SK-N-MC (cell line): ENCODE results near the gene LPCAT3.
"Not testable (repeated sequence)": the region's sequence is repeated elsewhere in the genome, so short reads cannot be mapped to it uniquely, and the experiment has no call there.

Source experiments
- DNase-seq: peaks from one replicate; pipeline ENCODE4 v3.0.0-alpha.2; 2011; ENCODE audit warnings: low read depth, low spot score
- H3K27ac ChIP-seq: fragments of 200-600 bp; sonication (generic); 2 replicates; pipeline ENCODE4 v1.5.1; 2016; ENCODE audit warnings: mixed run types
- H3K36me3 ChIP-seq: fragments of 200-600 bp; sonication (generic); 2 replicates; pipeline ENCODE4 v1.6.1; 2017; ENCODE audit warnings: antibody characterized with exemption, low read length, mixed read lengths; ENCODE audit not compliant: insufficient read depth
- H3K4me3 ChIP-seq: fragments of 200-600 bp; sonication (generic); 2 replicates; pipeline ENCODE4 v1.5.1; 2016
- H3K9ac ChIP-seq: fragments of 200-600 bp; sonication (generic); 2 replicates; pipeline ENCODE4 v1.8.0; 2017; ENCODE audit warnings: mixed run types, mixed read lengths; ENCODE audit not compliant: insufficient read length
- H3K9me3 ChIP-seq: fragments of 200-600 bp; sonication (generic); 2 replicates; pipeline ENCODE4 v1.6.1; 2017; ENCODE audit warnings: low read depth, mild to moderate bottlenecking, antibody characterized with exemption, low read length, moderate library complexity, mixed read lengths
- EZH2 ChIP-seq: fragments of 200-600 bp; sonication (generic); IDR thresholded peaks from one replicate; pipeline ENCODE4 v1.6.1; 2017; ENCODE audit warnings: antibody characterized with exemption
- FOXP2 ChIP-seq: optimal IDR thresholded peaks from 2 replicates; pipeline ENCODE3; 2011; ENCODE audit warnings: mild to moderate bottlenecking, moderate library complexity; ENCODE audit not compliant: insufficient read depth; ENCODE audit errors: extremely low read length, control extremely low read depth
- POLR2AphosphoS5 ChIP-seq: IDR thresholded peaks from 2 replicates; pipeline ENCODE4 v1.6.1; 2012; ENCODE audit warnings: mild to moderate bottlenecking, low read depth, low read length, borderline replicate concordance

Gene LPCAT3

GRCh38 chr12:7059780-7060179 lies 41.5 kb upstream of the LPCAT3 start:
- Histone ChIP-seq H3K36me3 (no peaks in the 10 kb centered on the region), H3K9me3 (no peaks in the 10 kb centered on the region), H3K4me3 (no peak overlapping the region), H3K9ac (no peak overlapping the region), H3K27ac (no peak overlapping the region)
- no peak for TF ChIP-seq EZH2
- no peak for TF ChIP-seq FOXP2
- no peak for TF ChIP-seq POLR2AphosphoS5
- DNase-seq, result no peak

- DNase-seq, result no peak
- H3K4me3 ChIP-seq, result no peak overlapping the region
- H3K9me3 ChIP-seq, result no peaks in the 10 kb centered on the region
- no peak overlapping the region for H3K9ac ChIP-seq
- H3K36me3 ChIP-seq, result no peaks in the 10 kb centered on the region
- no peak overlapping the region for H3K27ac ChIP-seq
- TF ChIP-seq EZH2 (no peak), FOXP2 (no peak), POLR2AphosphoS5 (no peak)
Observed at GRCh38 chr12:7058850-7059395, 40.6 kb upstream of the LPCAT3 start.

GRCh38 chr12:7058163-7058845 lies 40.0 kb upstream of the LPCAT3 start:
- no peaks in the 10 kb centered on the region for H3K36me3 ChIP-seq
- no peak overlapping the region for H3K9ac ChIP-seq
- H3K4me3 ChIP-seq, result no peak overlapping the region
- H3K27ac ChIP-seq, result no peak overlapping the region
- TF ChIP-seq FOXP2 (no peak), EZH2 (no peak), POLR2AphosphoS5 (no peak)
- H3K9me3 ChIP-seq, result no peaks in the 10 kb centered on the region
- no peak for DNase-seq

- H3K9me3 ChIP-seq, H3K9ac ChIP-seq, H3K36me3 ChIP-seq, DNase-seq, H3K4me3 ChIP-seq, H3K27ac ChIP-seq: not testable (repeated sequence)
Observed at GRCh38 chr12:7055736-7056135, 37.5 kb upstream of the LPCAT3 start.

- H3K9me3 ChIP-seq, result no peaks in the 10 kb centered on the region
- H3K4me3 ChIP-seq, result no peak overlapping the region
- no peak for DNase-seq
- no peak for TF ChIP-seq POLR2AphosphoS5
- TF ChIP-seq EZH2, result no peak
- no peak for TF ChIP-seq FOXP2
- H3K27ac ChIP-seq, result no peak overlapping the region
- H3K9ac ChIP-seq, result no peak overlapping the region
- H3K36me3 ChIP-seq, result no peaks in the 10 kb centered on the region
Observed at GRCh38 chr12:7054925-7055324, 36.6 kb upstream of the LPCAT3 start.

GRCh38 chr12:7049973-7050372 lies 31.7 kb upstream of the LPCAT3 start:
- H3K36me3 ChIP-seq, H3K27ac ChIP-seq, DNase-seq, H3K4me3 ChIP-seq, H3K9ac ChIP-seq, H3K9me3 ChIP-seq: not testable (repeated sequence)

- not testable (repeated sequence) for H3K9me3 ChIP-seq, H3K9ac ChIP-seq, DNase-seq, H3K4me3 ChIP-seq, H3K27ac ChIP-seq, H3K36me3 ChIP-seq
Observed at GRCh38 chr12:7049445-7049951, 31.2 kb upstream of the LPCAT3 start.

GRCh38 chr12:7047306-7047705 lies 29.0 kb upstream of the LPCAT3 start:
- Histone ChIP-seq H3K4me3 (no peak overlapping the region), H3K9me3 (no peaks in the 10 kb centered on the region), H3K9ac (no peak overlapping the region), H3K36me3 (no peaks in the 10 kb centered on the region), H3K27ac (no peak overlapping the region)
- no peak for DNase-seq
- TF ChIP-seq FOXP2 (no peak), EZH2 (no peak), POLR2AphosphoS5 (no peak)

- H3K9ac ChIP-seq, result no peak overlapping the region
- TF ChIP-seq FOXP2, result no peak
- no peak for TF ChIP-seq EZH2
- no peak for TF ChIP-seq POLR2AphosphoS5
- no peak overlapping the region for H3K4me3 ChIP-seq
- H3K27ac ChIP-seq, result no peak overlapping the region
- DNase-seq, result no peak
- H3K36me3 ChIP-seq, result no peaks in the 10 kb centered on the region
- H3K9me3 ChIP-seq, result no peaks in the 10 kb centered on the region
Observed at GRCh38 chr12:7046383-7047105, 28.3 kb upstream of the LPCAT3 start.
